NCI-H1436 treated with DMSO at 0.1 percent for 48 hours (cell line): Measurements from ENCODE around the gene SLC4A5.
"Not testable (repeated sequence)": the region's sequence is repeated elsewhere in the genome, so short reads cannot be mapped to it uniquely, and the experiment has no call there.

ENCODE experiments used
- DNase-seq: peaks from one replicate; lab custom pipeline; 2025; lab: John Stamatoyannopoulos, UW

Gene SLC4A5

GRCh38 chr2:74198461-74199274 lies 144.5 kb downstream of the SLC4A5 start, which contains the start of gene MTHFD2:
TSS of gene MTHFD2 (plus strand) at chr2:74198615. CDS start at chr2:74198642, 27 bp downstream.
- peak; percentile 25 for DNase-seq

DNA sequence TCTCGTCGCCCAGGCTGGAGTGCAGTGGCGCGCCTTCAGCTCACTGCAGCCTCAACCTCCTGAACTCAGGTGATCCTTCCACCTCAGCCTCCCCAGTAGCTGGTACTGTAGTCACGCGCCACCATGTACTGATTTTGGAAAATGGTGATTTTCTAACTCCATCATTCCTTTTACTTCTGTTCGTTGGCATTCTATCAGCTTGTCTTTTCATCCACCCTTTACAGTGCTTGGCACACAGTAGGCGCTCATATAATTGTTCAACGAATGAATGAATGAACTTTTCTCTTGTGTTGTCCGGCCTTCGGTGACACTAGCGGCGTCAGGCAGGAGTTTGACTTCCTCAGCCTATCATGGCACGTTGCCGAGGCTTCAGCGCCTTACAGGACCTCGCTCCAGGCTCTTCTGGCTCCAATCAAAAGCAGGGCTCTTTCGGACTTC lies 145.2 kb downstream of the SLC4A5 start:
- DNase-seq, result peak; percentile 96

DNA sequence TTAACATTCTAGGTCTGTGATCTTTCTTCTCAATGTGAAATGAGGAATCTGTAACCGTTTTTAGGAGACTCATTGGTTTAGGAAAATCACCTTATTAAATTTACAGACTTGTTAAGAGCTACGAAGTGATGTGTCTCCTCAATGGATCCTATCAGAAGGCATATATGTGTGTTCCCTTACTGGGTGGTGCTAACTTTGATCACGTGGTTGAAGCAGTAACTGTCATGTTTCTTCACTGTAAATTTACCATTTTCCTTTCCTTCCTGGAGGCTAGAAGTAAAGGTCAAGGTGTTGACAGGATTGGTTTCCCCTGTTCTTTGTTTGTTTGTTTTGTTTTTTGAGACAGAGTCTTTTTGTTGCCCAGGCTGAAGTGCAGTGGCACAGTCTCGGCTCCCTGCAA lies 146.2 kb downstream of the SLC4A5 start:
- DNase-seq, result no peak

GRCh38 chr2:74194799-74195198 lies 148.4 kb downstream of the SLC4A5 start:
- no peak for DNase-seq

- no peak for DNase-seq
Measured at GRCh38 chr2:74191596-74192380, 151.4 kb downstream of the SLC4A5 start.

DNA sequence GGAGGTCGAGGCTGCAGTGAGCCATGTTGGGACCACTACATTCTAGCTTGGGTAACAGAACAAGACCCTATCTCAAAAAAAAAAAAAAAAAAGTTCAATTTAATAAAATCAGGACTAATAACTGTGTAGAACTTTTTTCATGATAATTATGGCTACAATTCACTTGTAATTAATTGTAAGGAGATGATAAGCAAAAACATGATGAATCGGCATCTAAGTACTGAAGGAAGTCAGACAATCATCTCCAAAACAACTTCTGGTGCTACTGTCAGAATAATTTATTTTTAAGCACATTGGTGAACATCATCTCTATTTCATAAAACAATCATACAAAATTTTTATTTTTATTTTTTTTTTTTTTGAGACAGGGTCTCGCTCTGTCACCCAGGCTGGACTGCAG lies 154.5 kb downstream of the SLC4A5 start:
- DNase-seq, result no peak

- DNase-seq, result no peak
Measured at GRCh38 chr2:74188018-74188601, 155.1 kb downstream of the SLC4A5 start.

- DNase-seq, result not testable (repeated sequence)
Measured at GRCh38 chr2:74186706-74187105, 156.5 kb downstream of the SLC4A5 start.

DNA sequence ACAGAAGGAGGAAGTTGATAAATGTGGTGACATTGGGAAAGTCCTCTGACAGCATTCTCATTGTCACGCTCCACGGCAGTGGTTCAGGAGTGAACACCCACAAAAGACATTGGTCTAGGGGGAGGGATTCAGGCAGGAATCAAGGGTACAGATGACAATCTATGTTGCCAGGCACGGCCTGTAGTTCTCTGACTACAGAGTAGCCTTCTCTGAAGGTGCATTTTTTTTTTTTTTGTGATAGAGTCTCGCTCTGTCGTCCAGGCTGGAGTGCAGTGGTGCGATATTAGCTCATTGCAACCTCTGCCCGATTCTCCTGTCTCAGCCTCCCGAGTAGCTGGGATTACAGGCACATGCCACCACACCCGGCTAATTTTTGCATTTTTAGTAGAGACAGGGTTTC lies 157.2 kb downstream of the SLC4A5 start:
- DNase-seq, result no peak

GRCh38 chr2:74183878-74184277 lies 159.3 kb downstream of the SLC4A5 start:
- DNase-seq, result no peak

DNA sequence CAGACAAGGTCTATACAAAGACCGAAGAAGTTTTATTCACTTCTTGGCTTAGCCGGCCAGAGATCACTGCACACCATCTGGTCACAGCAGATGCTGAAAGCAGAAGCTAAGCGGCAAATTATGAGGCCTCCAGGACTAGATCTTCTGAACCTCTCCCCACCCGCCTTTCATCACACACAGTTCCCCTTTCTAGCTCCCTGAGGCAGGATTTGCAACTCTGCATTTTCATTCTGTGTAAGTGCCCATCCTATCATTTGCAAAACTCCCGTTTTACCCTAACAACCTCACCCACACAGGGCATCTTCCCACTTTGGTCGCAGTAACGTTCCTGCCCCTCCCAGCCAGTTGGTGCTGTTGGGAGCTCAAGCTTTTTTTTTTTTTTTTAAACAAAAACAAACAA lies 161.5 kb downstream of the SLC4A5 start:
- DNase-seq, result no peak

GRCh38 chr2:74179063-74179865 lies 164.0 kb downstream of the SLC4A5 start:
- no peak for DNase-seq

DNA sequence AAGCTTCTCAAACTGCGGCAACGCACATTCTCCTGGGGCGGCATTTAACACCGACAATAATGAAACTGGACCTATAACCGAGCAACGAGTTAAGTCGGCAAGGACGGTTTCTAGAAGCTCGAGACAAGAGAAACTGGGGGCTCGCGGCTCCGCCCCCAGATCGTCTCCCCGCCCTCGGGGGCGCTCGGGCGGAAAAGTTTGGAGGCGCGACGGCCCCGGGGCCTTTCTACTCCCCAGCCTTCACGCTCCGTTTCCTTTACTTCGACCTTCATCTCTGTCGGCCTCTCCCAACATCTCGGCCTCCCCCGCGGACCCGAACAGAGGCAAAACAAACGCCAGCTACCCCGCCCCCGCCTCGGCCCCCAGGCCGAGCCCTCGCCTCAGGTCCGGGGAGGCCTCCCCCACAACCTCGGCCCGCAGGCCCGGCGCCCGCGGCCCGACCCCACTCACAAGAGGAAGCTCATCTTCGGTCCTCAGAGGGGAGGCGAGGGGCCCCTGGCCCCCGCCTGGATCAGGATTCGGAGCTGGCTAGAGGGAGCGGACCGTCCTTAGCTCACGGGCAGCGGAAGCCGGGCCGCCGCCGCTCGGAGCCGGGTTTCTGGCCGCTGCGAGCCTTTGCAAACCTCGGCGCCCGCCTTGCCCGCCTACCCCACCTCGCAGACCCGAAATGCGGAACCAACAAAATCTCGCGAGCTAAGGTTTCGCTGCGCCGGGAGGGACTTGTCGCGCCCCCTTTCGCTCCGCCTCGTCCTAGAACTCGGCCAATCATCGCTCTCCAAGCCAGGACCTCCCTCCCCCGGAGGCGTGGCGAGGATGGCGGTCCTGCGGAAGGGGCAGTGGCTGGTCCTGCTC lies 164.8 kb downstream of the SLC4A5 start, which contains the start of gene MOB1A:
Gene MOB1A (minus strand): TSS at position 669 of the 852 bp plus-strand sequence. CDS start 205 bp downstream, at position 464.
- DNase-seq, result peak; percentile 93

- no peak for DNase-seq
Measured at GRCh38 chr2:74177696-74178095, 165.5 kb downstream of the SLC4A5 start.

GRCh38 chr2:74174909-74175308 lies 168.3 kb downstream of the SLC4A5 start:
- no peak for DNase-seq

DNA sequence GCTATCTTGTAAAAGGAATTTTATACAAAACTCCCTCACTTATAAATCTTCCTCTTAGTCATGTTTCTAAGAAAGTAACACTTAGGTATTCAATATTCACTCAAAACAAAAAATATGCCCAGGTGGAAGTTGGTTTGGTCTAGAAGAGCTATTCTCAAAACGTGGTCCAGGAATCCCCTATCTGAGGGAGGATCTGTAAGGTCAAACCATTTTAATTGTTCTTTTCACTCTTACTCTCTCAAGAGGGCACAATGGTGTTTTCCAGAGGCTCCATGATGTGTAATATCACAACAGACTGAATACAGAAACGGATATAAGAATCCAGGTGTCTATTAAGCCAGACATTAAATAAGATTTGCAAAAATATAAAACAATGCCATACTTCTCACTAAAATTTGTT lies 174.5 kb downstream of the SLC4A5 start:
- DNase-seq, result no peak
